Ramos (cell line): Measurements from ENCODE around the gene RBM33.

Source experiments
- in situ Hi-C: fragments of 300-500 bp; cut with MboI; formaldehyde crosslinking; loops from one replicate; pipeline ENCODE4 v1.14.3; 2022; ENCODE audit warnings: low sequenced_read_pairs; ENCODE audit not compliant: unreplicated experiment

Gene RBM33

DNA sequence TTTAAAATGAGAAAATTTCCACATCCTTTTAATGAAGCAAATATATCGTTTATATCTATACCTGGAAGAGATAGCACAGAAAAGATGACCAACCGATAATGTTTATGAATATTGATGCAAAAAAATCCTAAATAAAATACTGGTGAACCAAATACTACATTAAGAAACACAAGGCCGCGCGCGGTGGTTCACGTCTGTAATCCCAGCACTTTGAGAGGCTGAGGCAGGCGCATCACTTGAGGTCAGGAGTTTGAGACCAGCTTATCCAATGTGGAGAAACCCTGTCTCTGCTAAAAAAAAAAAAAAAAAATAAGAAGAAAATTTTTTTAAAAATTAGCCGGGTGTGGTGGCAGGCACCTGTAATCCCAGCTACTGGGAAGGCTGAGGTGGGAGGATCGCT lies 142.0 kb downstream of the RBM33 start:
- in situ Hi-C loops, result no loop called here

DNA sequence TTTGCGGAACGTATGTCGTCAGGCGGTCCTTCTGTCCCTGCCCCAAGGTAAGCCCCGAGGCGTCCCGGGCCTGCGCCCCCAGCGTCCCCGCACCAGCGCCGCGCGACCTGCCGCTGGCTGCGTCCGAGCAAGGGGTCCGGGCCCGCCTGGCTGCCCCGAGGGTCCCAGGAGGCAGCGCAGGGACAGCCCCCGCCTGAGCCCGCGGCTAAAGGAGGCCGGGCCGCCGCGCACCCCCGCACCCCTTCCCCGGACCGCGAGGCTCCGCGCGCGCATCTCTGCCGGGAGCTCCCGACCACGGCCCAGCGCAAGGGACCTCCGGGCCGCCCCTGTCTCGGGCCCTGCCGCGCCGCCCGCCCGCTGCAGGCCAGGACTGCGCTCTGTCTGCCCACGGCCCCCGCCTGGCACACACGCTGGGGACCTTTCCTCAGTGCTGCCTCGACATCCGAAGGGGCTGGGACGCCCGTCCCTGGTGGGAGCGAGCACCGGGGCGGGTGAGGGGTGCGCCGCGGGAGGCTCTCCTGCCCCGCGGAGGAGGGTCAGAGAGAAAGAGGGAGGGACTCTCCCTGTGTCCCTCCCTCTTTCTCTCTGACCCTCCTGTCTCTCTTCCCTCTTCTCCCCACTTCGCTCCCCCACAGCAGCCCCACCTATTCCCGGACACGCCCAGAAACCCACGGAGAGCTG lies 142.8 kb downstream of the RBM33 start:
- in situ Hi-C loops, result no loop called here

DNA sequence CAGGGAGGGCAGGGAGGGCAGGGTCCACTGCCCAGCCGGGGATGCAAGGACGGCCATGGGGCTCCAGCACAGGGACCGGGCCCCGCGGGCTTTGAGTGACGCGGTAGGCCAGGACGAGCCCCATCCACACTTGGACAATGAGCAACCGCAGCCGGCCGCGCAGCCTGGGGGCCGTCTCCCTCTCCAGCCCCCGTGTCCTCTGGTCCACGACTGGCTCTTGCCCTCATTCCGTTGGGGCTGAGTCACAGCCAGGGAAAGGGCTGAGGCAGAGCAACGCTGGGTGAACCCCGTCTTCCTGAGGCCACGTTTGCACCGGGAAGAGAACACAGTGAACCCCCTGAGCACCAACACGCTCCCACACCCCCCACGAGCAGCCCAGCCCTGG lies 144.1 kb downstream of the RBM33 start:
- in situ Hi-C loops, result no loop called here

DNA sequence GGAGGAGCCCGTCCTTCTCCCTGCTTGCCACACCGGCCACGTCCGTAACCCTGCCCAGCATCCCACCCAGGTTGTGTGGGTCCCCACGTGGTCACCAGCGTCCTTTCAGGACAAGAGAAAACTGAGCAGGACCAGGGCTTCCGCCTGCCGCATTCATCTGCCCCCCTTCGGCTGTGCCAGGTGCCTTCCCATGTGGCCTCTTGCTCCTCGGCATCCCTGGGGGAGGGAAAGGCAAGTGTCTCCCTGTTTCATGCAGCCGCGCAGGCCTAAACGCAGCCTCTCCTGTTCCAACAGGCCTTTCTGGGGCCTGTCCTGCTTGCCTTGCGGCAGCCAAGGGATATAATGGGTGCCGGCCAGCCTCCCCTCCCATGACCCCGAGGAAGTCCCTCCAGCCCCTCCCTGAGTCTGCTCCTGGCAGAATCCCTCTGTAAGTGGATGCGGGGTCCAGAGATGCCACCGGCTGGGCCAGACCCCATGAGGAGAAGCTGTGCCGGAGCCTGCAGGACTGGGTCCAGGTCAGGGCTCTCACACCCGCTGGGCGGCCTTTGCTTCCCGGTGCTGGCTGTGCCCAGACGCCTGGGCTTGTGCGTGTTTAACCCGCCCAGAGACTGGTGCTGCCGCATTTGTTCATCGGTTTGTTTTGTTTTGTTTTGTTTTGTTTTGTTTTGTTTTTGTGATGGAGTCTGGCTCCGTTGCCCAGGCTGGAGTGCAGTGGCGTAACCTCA lies 144.7 kb downstream of the RBM33 start:
- in situ Hi-C loops, result no loop called here

DNA sequence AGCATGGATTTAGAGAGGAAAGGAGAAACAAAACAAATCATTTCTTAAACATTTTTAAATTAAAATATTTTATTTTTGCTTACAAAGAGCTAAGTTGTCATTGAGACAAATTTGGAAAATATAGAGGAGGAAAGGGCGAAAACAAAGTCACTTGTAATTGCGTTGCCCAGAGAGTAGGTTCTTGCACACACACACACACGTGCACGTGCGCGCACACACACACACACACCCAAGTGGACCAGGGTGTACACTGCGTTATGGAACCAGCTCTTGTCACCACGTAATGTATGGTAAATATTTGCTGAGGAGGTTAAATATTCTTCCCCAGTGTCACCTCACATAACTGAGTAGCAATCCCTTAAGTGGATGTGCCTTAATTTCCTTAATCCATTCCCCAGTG lies 146.2 kb downstream of the RBM33 start:
- in situ Hi-C loops, result no loop called here

DNA sequence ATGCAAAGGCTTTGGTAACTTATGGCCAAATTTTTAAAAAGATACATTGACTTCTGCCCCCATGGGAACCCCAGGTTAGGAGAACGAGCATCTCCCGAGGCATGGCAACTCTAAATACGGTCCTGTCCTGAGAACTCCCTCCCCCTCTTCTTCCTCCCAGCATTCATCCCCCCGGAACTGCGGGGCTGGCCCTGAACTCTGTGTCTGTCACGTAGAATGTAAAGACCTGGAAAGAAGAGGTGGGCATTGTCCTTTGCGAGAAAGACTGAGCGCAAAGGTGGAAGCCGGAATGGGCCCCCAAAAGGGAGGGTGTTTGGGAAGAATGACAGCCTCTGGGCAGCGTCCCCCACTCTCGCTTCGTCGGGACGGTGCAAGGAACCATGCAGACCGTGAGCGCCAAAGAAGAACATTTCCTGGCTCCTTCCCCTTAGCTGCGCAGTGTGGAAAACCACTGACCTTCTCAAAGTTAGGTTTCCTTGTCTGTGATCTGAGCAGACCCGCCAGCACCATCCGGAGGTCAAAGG lies 146.8 kb downstream of the RBM33 start:
- in situ Hi-C loops, result no loop called here

DNA sequence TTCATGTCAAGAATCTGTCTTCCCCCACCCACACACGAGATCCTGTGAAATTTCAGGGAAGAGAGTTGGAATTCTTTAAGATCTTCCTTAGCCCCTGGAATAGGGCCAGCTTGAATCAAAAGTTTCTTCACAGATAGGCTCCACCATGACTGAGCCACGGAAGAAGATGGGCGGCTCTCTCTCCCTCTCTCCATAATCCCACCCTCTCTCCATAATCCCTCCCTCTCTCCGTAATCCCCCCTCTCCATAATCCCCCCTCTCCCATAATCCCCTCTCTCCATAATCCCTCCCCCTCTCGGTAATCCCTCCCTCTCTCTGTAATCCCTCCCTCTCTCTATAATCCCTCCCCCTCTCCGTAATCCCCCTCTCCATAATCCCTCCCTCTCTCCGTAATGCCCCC lies 147.4 kb downstream of the RBM33 start:
- in situ Hi-C loops, result no loop called here

DNA sequence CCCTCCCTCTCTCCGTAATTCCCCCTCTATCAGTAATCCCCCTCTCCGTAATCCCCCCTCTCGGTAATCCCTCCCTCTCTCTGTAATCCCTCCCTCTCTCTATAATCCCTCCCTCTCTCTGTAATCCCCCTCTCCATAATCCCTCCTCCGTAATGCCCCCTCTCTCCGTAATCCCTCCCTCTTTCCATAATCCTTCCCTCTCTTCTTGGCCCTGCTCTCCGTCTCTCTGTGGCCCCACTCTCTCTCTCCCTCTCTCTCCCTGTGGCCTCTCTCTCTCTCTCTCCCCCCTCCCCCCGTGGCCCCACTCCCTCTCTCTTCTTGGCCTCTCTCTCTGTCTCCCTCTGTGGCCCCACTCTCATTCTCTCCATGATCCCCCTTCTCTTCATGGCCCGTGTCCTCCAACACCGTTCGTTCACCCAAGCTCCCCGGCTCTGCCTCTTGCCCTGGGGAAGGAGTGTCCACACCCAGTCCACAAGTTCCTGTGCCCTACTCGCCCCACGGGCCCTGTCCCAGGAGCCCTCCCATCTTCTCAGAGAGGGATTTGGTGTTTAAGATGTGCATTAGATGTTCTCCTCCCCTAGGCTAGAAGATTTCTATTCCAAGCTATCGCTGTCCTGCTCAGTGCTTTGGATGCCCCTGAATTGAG lies 148.0 kb downstream of the RBM33 start:
- in situ Hi-C loops, result no loop called here

DNA sequence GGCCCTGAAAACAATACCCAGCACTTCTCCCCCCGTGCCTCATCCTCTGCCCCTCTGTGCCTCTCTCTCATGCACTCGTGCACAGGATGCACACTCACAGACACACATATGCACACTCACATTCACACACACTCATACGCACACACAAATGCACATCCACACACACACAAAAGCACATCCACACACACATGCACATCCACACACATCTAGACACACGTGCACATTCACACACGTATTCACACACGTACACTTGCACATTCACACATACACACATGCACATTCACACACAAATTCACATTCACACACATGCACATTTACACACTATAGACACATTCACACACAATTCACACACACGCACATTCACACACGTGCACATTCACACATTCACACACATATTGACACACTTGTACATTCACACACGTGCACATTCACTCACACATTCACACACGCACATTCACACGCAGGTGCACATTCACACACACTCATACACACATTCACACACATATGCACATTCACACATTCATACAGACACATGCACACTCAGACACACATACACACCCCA lies 148.6 kb downstream of the RBM33 start:
- in situ Hi-C loops, result no loop called here

DNA sequence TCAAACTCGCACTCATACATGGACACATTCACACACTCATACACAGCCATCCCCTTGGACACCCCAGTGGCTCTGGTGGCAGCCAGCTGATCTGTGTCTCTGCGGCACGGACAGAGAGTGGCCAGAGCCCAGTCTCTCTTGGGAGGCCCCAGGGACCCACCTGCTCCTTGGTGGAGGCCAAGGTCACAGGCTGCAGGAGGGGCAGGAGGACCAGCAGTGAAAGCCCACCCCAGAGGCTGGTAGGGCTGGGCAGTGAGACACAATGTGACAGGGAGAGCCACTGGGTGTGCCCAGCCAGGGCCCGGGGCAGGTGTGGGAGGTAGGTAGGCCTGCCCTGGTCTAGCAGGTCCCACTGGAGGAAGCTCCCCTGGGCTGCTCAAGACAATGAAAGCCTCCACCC lies 149.3 kb downstream of the RBM33 start:
- in situ Hi-C loops, result no loop called here

DNA sequence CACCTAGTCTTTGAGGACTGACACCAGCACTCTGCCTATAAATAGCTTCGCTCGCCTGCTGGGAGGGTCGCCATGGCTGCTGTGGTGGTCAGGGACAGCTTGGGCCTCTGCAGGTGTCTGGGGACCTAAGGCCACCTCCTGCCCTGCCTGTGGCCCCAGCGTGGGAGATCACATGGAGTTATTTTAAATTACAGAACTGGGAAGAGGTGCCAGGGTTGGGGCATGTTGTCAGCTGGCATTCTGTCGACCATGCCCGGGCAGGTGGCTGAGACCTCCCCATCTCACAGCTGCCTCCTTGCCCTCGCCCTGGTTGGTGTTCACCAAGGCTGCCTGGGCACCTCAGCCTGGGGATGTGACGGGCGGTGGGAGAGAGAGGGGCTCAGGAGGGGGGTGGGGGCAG lies 149.7 kb downstream of the RBM33 start:
- in situ Hi-C loops, result no loop called here

DNA sequence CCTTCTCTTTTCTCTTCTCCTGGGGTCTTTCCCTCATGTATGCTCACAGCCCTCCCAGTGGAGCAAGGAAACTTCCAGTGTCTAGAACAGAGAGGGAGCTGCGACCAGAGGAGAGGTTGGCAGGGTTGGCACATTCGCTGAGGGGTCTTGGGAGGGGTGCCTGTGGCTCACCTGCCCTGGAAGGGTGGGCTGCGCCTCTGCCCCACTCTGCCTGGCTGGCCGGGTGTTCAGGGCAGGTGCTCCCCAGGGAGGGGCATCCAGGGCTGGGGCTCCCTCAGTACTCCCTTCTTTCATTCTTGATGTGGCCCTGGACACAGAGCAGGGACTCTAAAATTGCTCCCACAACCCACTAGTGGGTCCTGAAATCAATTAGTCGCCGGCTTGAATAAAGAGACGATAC lies 150.9 kb downstream of the RBM33 start:
- in situ Hi-C loops, result no loop called here

DNA sequence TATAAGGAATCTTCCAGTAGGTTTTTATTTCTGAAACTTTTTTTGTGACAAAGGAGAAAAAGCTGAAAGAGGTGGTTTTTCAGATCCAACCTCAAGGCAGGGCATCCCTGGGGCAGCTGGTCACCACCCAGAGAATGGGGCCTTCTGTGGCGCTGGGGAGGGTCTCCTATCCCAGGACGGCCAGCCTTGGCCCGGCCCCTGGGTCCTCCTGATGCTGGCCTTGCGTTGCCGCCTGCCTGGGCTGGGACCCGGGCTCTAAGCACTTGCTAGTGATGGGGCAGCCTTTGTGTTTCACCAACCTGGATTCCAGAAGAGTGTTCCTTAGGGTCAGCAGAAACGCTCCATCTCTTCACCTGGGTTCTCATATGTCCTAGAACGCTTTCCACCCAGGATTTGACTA lies 151.5 kb downstream of the RBM33 start:
- in situ Hi-C loops, result no loop called here

DNA sequence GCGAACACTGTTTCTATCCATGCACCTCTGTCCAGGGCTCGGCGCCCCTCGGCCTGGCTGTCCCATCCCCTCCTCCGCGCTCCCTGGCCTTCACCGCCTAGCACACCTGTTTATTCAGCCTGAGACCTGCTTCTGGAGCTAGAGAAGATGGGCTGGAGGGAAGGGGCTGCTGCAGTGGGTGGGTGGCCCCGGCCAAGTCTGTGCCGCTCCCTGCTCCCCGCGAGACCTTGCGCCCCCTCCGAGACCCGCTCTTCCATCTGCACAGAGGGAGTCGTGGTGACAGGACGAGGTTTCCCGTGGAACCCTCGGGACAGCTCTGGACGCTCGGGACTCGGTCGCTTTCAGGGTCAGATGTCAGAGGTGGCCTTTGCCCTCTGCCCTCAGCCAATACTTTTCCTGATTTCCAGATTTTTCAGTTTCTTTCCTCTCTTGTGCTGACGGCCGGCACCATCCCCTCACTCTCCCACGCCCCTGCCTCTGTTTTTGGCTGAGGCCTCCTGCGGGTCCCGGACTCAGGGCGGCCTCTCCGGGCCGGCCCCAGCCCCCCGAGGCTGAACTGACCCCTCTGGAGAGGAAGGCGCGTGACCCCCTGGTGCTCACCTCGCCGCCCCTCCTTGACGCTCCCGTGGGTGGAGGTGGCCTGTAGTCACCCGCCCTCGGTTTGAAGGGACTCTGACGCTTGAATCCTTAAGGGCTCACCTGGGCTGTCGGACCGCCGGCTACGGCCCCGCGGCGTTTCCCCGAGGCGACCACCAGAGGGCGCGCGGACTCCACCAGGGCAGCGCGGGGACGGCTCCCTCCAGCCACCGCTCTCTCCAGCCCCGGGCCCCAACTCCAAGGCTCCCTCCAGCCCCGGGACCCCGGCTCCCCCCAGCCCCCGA lies 152.2 kb downstream of the RBM33 start:
- in situ Hi-C loops, result no loop called here

DNA sequence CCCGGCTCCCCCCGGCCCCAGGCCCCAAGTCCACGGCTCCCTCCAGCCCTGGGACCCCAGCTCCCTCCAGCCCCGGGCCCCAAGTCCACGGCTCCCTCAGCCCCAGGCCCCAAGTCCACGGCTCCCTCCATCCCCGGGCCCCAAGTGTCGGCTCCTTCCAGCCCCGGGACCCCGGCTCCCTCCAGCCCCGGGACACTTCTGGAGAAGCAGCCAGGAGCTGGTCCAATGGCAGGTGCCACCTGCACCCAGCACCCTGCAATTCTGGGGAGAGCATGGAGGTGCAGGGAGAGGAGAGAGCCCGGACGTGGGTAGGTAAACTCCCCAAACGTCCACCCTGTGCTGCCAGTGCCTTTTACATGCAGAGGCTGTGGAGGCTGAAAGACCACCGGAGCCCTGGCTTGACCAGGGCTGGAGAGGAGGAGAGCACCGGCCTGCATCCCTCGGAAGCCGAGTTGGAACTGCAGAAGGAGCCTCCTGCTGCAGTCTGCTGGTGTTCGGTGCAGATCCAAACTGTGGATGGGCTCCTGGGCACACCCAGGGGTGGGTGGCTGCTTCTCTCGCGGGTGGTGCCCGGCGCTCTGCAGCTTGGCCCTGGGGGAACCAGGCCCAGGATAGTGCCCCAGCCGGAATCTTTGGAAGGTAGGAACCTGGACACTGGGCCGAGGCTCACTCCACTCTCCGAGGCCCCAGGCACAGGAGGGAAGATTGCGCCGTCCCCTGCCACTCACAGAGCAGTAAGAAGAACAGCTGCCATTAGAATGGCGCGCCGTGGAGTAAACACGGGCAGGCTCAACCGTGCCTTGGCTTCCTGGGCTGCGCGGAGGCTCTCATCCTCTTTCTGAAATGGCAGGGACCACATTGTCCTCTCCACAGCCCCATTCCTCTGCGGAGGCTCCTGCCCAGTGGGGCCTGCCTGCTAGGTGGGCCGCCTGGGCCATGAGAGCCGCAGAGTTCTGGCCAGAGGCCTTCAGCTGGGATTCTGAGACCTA lies 153.1 kb downstream of the RBM33 start:
- in situ Hi-C loops, result no loop called here

DNA sequence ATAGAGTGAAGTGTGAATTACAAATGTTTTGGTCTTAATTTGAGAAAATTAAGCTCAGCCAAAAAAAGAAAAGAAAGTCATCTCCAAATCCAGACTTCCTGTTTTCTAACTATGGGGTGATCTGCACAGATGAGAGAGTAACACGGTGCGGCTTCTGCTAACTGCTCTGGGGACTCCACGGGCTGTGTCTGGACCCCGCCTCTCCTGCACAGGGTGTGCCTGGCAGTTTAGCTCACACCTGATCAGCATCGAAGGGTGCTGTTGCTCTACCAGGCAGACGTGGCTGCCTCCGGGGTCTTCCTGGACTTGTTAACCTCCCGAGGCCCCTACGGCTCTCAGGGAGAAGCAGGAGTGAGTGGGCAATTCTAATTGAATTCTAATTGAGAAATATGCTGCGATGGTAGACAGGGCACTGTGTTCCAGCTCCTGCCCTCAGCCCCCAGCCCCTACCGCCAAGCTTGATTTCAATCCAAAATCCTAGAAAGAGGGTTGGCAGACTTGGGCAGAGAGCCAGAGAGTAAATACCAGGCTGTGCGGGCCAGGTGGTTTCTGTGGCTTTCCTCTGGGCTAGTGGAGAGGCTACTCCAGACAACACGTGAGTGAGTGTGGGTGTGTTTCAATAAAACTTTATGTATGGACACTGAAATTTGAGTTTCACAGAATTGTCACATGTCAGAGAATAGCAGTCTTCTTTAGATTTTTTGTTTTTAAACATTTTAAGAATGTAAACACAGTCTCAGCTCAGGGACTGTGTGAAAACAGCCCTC lies 154.4 kb downstream of the RBM33 start:
- in situ Hi-C loops, result no loop called here

DNA sequence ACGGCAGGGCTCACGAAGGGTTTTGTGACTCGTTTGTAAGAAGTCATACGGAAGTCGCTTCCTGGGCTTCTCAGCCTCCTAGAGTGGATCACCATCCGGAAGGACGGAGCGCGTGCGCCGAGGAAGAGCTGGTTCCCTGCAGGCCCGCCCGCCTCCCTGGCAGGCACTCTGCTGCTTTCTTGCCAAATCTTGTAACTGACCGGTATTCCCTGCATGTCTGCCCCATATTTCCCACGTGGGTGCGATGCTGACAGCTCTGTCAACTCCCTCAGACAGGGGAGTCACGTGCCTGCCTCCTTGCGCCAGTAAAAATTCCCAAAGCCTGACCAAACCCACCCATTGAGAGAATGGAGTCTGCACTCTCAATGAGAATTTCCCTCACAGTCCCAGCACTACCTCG lies 155.1 kb downstream of the RBM33 start:
- in situ Hi-C loops, result no loop called here

DNA sequence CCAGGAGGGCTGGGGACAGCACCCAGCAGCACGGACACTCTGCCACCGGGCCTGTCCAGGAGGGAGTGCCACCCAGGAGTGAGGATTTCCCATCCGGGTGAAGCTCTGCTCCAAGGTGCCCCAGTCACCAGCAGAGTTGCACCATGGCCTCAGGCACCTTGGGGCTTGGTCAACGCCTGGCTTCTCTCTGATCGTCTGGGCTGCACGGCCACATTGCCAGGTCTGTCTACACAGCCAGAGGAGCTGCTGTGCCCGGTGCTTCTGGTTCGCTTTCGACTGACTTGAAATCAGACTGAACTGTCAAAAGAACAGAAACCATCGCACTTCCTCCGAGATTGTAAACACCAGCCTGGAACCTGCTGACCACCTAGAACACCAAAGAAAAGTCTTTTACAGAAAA lies 155.8 kb downstream of the RBM33 start:
- in situ Hi-C loops, result loop anchor here (25.0 kb wide), 1 partner anchor 1012 kb away; no protein-coding TSS in a partner anchor
